Stomach smooth muscle (tissue), 2 donors: Measurements from ENCODE around the gene MCL1.

Source experiments
- H3K27ac ChIP-seq: one replicate; pipeline ENCODE4 v1.7.0; 2013; ENCODE audit warnings: mild to moderate bottlenecking, low read length, inconsistent platforms
- H3K27me3 ChIP-seq, 2 donors: one replicate each; pipeline ENCODE4 v1.7.0; 2013; ENCODE audit warnings: low read length in 2 of 2; ENCODE audit not compliant: insufficient read depth in 2 of 2, control insufficient read depth in 1 of 2
- H3K36me3 ChIP-seq, 2 donors: one replicate each; pipeline ENCODE4 v1.7.0; 2013; ENCODE audit warnings: low read length in 2 of 2; ENCODE audit not compliant: control insufficient read depth in 2 of 2, insufficient read depth in 2 of 2
- H3K4me1 ChIP-seq: one replicate; pipeline ENCODE4 v1.7.0; 2013; ENCODE audit warnings: low read length; ENCODE audit not compliant: control insufficient read depth, insufficient read depth
- H3K4me3 ChIP-seq, 2 donors: one replicate each; pipeline ENCODE4 v1.7.0; 2013; ENCODE audit warnings: low read length in 2 of 2
- H3K9ac ChIP-seq, 2 donors: one replicate each; pipeline ENCODE4 v1.7.0; 2013; ENCODE audit warnings: low read length in 2 of 2, mild to moderate bottlenecking in 1 of 2
- H3K9me3 ChIP-seq, 2 donors: one replicate each; pipeline ENCODE4 v1.7.0; 2013; ENCODE audit warnings: low read length in 2 of 2; ENCODE audit not compliant: control insufficient read depth in 2 of 2
- donor health status: healthy.
- donor health status: Pancreatic carcinoma.

The MCL1 gene

GRCh38 chr1:150561254-150561973 lies 18.0 kb downstream of the MCL1 start:
- Histone ChIP-seq H3K36me3 (peaks cover 0 to 2% of the 10 kb centered on the region in 2 donors), H3K9ac (peak overlapping the region; percentile 99 to 100), H3K4me1 (peaks cover 72% of the 10 kb centered on the region), H3K9me3 (no peaks in the 10 kb centered on the region), H3K4me3 (peak overlapping the region; percentile 72 to 80), H3K27ac (peak overlapping the region; percentile 100), H3K27me3 (no peaks in the 10 kb centered on the region)

- Histone ChIP-seq H3K36me3 (peaks cover 4 to 6% of the 10 kb centered on the region in 2 donors), H3K9ac (peak overlapping the region; percentile 99 to 100), H3K4me3 (peak overlapping the region; percentile 72 to 80), H3K27me3 (no peaks in the 10 kb centered on the region), H3K27ac (peak overlapping the region; percentile 100), H3K4me1 (peaks cover 72% of the 10 kb centered on the region), H3K9me3 (no peaks in the 10 kb centered on the region)
Measured at GRCh38 chr1:150560576-150561253, 18.7 kb downstream of the MCL1 start.

GRCh38 chr1:150560011-150560438 lies 19.4 kb downstream of the MCL1 start:
- peak overlapping the region; percentile 100 for H3K27ac ChIP-seq
- peak overlapping the region; percentile 72 to 80 for H3K4me3 ChIP-seq
- peaks cover 8 to 13% of the 10 kb centered on the region in 2 donors for H3K36me3 ChIP-seq
- H3K27me3 ChIP-seq: no peaks in the 10 kb centered on the region
- H3K9ac ChIP-seq: peak overlapping the region; percentile 99 to 100
- H3K9me3 ChIP-seq: no peaks in the 10 kb centered on the region
- peaks cover 66% of the 10 kb centered on the region for H3K4me1 ChIP-seq

- H3K27me3 ChIP-seq: no peaks in the 10 kb centered on the region
- H3K36me3 ChIP-seq: peaks cover 10 to 13% of the 10 kb centered on the region in 2 donors
- H3K4me1 ChIP-seq: peaks cover 62% of the 10 kb centered on the region
- H3K4me3 ChIP-seq: peak overlapping the region in 1 of 2 donors; percentile 80
- H3K9ac ChIP-seq: peak overlapping the region; percentile 18 to 100
- no peaks in the 10 kb centered on the region for H3K9me3 ChIP-seq
- peak overlapping the region; percentile 100 for H3K27ac ChIP-seq
Measured at GRCh38 chr1:150559656-150560010, 19.8 kb downstream of the MCL1 start.

- Histone ChIP-seq H3K4me3 (peak overlapping the region in 1 of 2 donors; percentile 80), H3K9ac (peak overlapping the region; percentile 18 to 55), H3K27ac (peak overlapping the region; percentile 100), H3K9me3 (no peaks in the 10 kb centered on the region), H3K36me3 (peaks cover 13% of the 10 kb centered on the region in 2 donors), H3K4me1 (peaks cover 57% of the 10 kb centered on the region), H3K27me3 (no peaks in the 10 kb centered on the region)
Measured at GRCh38 chr1:150558761-150559655, 20.4 kb downstream of the MCL1 start.

- peak overlapping the region in 1 of 2 donors; percentile 36 for H3K9ac ChIP-seq
- peaks cover 54% of the 10 kb centered on the region for H3K4me1 ChIP-seq
- peak overlapping the region in 1 of 2 donors; percentile 29 for H3K4me3 ChIP-seq
- no peaks in the 10 kb centered on the region for H3K27me3 ChIP-seq
- peaks cover 13% of the 10 kb centered on the region in 2 donors for H3K36me3 ChIP-seq
- H3K27ac ChIP-seq: peak overlapping the region; percentile 100
- H3K9me3 ChIP-seq: no peaks in the 10 kb centered on the region
Measured at GRCh38 chr1:150558303-150558704, 21.1 kb downstream of the MCL1 start.

- H3K4me1 ChIP-seq: peaks cover 53% of the 10 kb centered on the region
- H3K36me3 ChIP-seq: peaks cover 13% of the 10 kb centered on the region in 2 donors
- H3K27ac ChIP-seq: peak overlapping the region; percentile 100
- no peak overlapping the region for H3K9ac ChIP-seq
- H3K27me3 ChIP-seq: no peaks in the 10 kb centered on the region
- no peak overlapping the region for H3K4me3 ChIP-seq
- H3K9me3 ChIP-seq: no peaks in the 10 kb centered on the region
Measured at GRCh38 chr1:150557813-150558212, 21.6 kb downstream of the MCL1 start.

- no peaks in the 10 kb centered on the region for H3K9me3 ChIP-seq
- H3K27me3 ChIP-seq: no peaks in the 10 kb centered on the region
- no peak overlapping the region for H3K27ac ChIP-seq
- H3K4me1 ChIP-seq: peaks cover 53% of the 10 kb centered on the region
- H3K4me3 ChIP-seq: no peak overlapping the region
- H3K9ac ChIP-seq: no peak overlapping the region
- peaks cover 13% of the 10 kb centered on the region in 2 donors for H3K36me3 ChIP-seq
Measured at GRCh38 chr1:150557065-150557600, 22.3 kb downstream of the MCL1 start.

- Histone ChIP-seq H3K4me1 (peaks cover 52% of the 10 kb centered on the region), H3K36me3 (peaks cover 13% of the 10 kb centered on the region in 2 donors), H3K9me3 (no peaks in the 10 kb centered on the region), H3K9ac (no peak overlapping the region), H3K27ac (no peak overlapping the region), H3K4me3 (no peak overlapping the region), H3K27me3 (no peaks in the 10 kb centered on the region)
Measured at GRCh38 chr1:150555971-150556865, 23.2 kb downstream of the MCL1 start.
